H1 (cell line): ENCODE results near the gene CHRNA3. TPM values are rescaled to one million over a fixed set of nuclear protein-coding genes. Genes with fewer than 3 reads are reported as not detected.

Experiments used
- CTCF ChIA-PET: fragments of 300-600 bp; sonication (Branson Sonifier 250); formaldehyde crosslinking; loops from one replicate; lab custom pipeline; 2021; ENCODE audit not compliant: partially characterized antibody; lab: Charles Lee
- POLR2A ChIA-PET: fragments of 300-600 bp; sonication (Branson Sonifier 250); formaldehyde crosslinking; loops from one replicate; lab custom pipeline; 2021; ENCODE audit warnings: inconsistent platforms; ENCODE audit not compliant: partially characterized antibody; lab: Charles Lee
- DNase-seq, 2 experiments: peaks; one replicate each; pipeline versions ENCODE4 v3.0.0 to v3.0.0-alpha.2; 2010 to 2022; ENCODE audit warnings: low spot score in 2 of 2, low read depth in 1 of 2, mixed read lengths in 1 of 2
- FAIRE-seq: peaks from 2 replicates; lab custom pipeline; 2011; peaks lifted over from hg19 to GRCh38; lab: Jason Lieb, UNC
- H2AFZ ChIP-seq: 2 replicates; pipeline ENCODE4 v1.8.1; 2012; ENCODE audit warnings: low read length, inconsistent platforms
- H2AK5ac ChIP-seq: 2 replicates; pipeline ENCODE4 v1.6.1; 2013; ENCODE audit warnings: low read depth, low read length
- H2BK120ac ChIP-seq: replicated peaks from 2 replicates; pipeline ENCODE3; 2013; ENCODE audit warnings: low read depth, low read length, inconsistent platforms
- H2BK12ac ChIP-seq: 2 replicates; pipeline ENCODE4 v1.6.1; 2013; ENCODE audit warnings: low read depth, low read length
- H2BK15ac ChIP-seq: 2 replicates; pipeline ENCODE4 v1.6.1; 2013; ENCODE audit warnings: low read length
- H2BK20ac ChIP-seq: 2 replicates; pipeline ENCODE4 v1.6.1; 2013; ENCODE audit warnings: low read length
- H2BK5ac ChIP-seq: 2 replicates; pipeline ENCODE4 v1.6.1; 2013; ENCODE audit warnings: low read depth, low read length
- H3K14ac ChIP-seq: 2 replicates; pipeline ENCODE4 v1.6.1; 2013; ENCODE audit warnings: inconsistent platforms; ENCODE audit not compliant: insufficient read length
- H3K18ac ChIP-seq: 2 replicates; pipeline ENCODE4 v1.6.1; 2013; ENCODE audit warnings: low read length; ENCODE audit errors: extremely low read depth
- H3K23ac ChIP-seq: 2 replicates; pipeline ENCODE4 v1.6.1; 2013; ENCODE audit warnings: inconsistent platforms; ENCODE audit not compliant: insufficient read length
- H3K23me2 ChIP-seq: 2 replicates; pipeline ENCODE4 v1.6.1; 2013; ENCODE audit warnings: low read depth, low read length
- H3K27ac ChIP-seq: 2 replicates; pipeline ENCODE4 v1.6.1; 2011; ENCODE audit warnings: low read depth, low read length, inconsistent platforms
- H3K27me3 ChIP-seq, 4 experiments: replicated peaks in 1 of 4; 1 replicate in 1 of 4; 2 replicates in 3 of 4; pipeline versions ENCODE4 v1.6.1 to v1.8.1; 2011 to 2013; ENCODE audit warnings: low read length in 3 of 4, mild to moderate bottlenecking in 3 of 4, inconsistent platforms in 2 of 4, mixed read lengths in 2 of 4, moderate library complexity in 1 of 4; ENCODE audit not compliant: control insufficient read depth in 3 of 4, insufficient read depth in 3 of 4; ENCODE audit errors: extremely low read depth in 1 of 4
- H3K36me3 ChIP-seq, 4 experiments: 2 replicates each; pipeline versions ENCODE4 v1.6.1 to v1.8.1; 2011 to 2013; ENCODE audit warnings: mild to moderate bottlenecking in 4 of 4, low read length in 3 of 4, moderate library complexity in 2 of 4, control low read depth in 1 of 4, inconsistent platforms in 1 of 4; ENCODE audit not compliant: insufficient read depth in 4 of 4, control insufficient read depth in 2 of 4
- H3K4ac ChIP-seq: replicated peaks from 2 replicates; pipeline ENCODE3; 2013; ENCODE audit warnings: low read length, low read depth, mixed read lengths, inconsistent platforms; ENCODE audit not compliant: insufficient read length
- H3K4me1 ChIP-seq, 4 experiments: replicated peaks in 1 of 4; 1 replicate in 1 of 4; 2 replicates in 3 of 4; pipeline versions ENCODE4 v1.6.1 to v1.8.1; 2011 to 2013; ENCODE audit warnings: low read length in 3 of 4, inconsistent platforms in 2 of 4, mixed read lengths in 1 of 4; ENCODE audit not compliant: insufficient read depth in 4 of 4, control insufficient read depth in 3 of 4
- H3K4me2 ChIP-seq, 2 experiments: 2 replicates each; pipeline versions ENCODE4 v1.6.1 to v1.8.1; 2011 to 2013; ENCODE audit warnings: low read depth in 2 of 2, low read length in 2 of 2, control low read depth in 1 of 2, inconsistent platforms in 1 of 2, mild to moderate bottlenecking in 1 of 2; ENCODE audit not compliant: insufficient read depth in 1 of 2
- H3K4me3 ChIP-seq, 4 experiments: fragments of 200-600, 300-600 bp in 1 of 4; sonication (generic), shearing (Covaris generic), sonication (Bioruptor Twin) in 1 of 4; 2 replicates each; pipeline versions ENCODE4 v1.5.1 to v1.8.1; 2011 to 2016; ENCODE audit warnings: low read length in 4 of 4, low read depth in 3 of 4, control low read depth in 2 of 4, inconsistent platforms in 2 of 4, mild to moderate bottlenecking in 2 of 4, mixed read lengths in 1 of 4, moderate library complexity in 1 of 4; ENCODE audit not compliant: insufficient read depth in 2 of 4; ENCODE audit errors: extremely low read depth in 1 of 4
- H3K56ac ChIP-seq: replicated peaks from 2 replicates; pipeline ENCODE3; 2013; ENCODE audit warnings: low read depth, mild to moderate bottlenecking, mixed read lengths, low read length, inconsistent platforms; ENCODE audit not compliant: insufficient read length
- H3K79me1 ChIP-seq: 2 replicates; pipeline ENCODE4 v1.6.1; 2013; ENCODE audit warnings: low read depth, low read length, control low read depth
- H3K79me2 ChIP-seq, 2 experiments: 2 replicates each; pipeline versions ENCODE4 v1.6.1 to v1.8.1; 2012 to 2013; ENCODE audit warnings: low read length in 2 of 2, mild to moderate bottlenecking in 2 of 2, inconsistent platforms in 1 of 2; ENCODE audit not compliant: insufficient read depth in 2 of 2, control insufficient read depth in 1 of 2
- H3K9ac ChIP-seq, 4 experiments: replicated peaks in 1 of 4; 1 replicate in 1 of 4; 2 replicates in 3 of 4; pipeline versions ENCODE4 v1.6.1 to v1.8.1; 2011 to 2013; ENCODE audit warnings: low read depth in 3 of 4, low read length in 3 of 4, control low read depth in 2 of 4, mild to moderate bottlenecking in 2 of 4, moderate library complexity in 2 of 4, inconsistent platforms in 1 of 4; ENCODE audit errors: extremely low read depth in 1 of 4
- H3K9me3 ChIP-seq, 2 experiments: 2 replicates each; pipeline versions ENCODE4 v1.6.1 to v1.8.1; 2012 to 2013; ENCODE audit warnings: mild to moderate bottlenecking in 2 of 2, moderate library complexity in 2 of 2, control low read depth in 1 of 2, inconsistent platforms in 1 of 2, low read depth in 1 of 2, low read length in 1 of 2, mixed read lengths in 1 of 2; ENCODE audit not compliant: insufficient read depth in 2 of 2
- H4K20me1 ChIP-seq, 2 experiments: replicated peaks in 1 of 2; 2 replicates each; pipeline versions ENCODE3 to v1.8.1; 2011 to 2013; ENCODE audit warnings: inconsistent platforms in 2 of 2, low read length in 2 of 2, mild to moderate bottlenecking in 1 of 2; ENCODE audit not compliant: insufficient read depth in 2 of 2, control insufficient read depth in 1 of 2
- H4K5ac ChIP-seq: 2 replicates; pipeline ENCODE4 v1.6.1; 2013; ENCODE audit warnings: low read length, low read depth, mixed read lengths, inconsistent platforms; ENCODE audit not compliant: insufficient read length
- H4K8ac ChIP-seq: 2 replicates; pipeline ENCODE4 v1.8.0; 2013; ENCODE audit warnings: mild to moderate bottlenecking, moderate library complexity, low read length, inconsistent platforms; ENCODE audit not compliant: insufficient read depth; ENCODE audit errors: extremely low read depth
- H4K91ac ChIP-seq: replicated peaks from 2 replicates; pipeline ENCODE3; 2013; ENCODE audit warnings: low read length, mixed read lengths, inconsistent platforms; ENCODE audit not compliant: insufficient read length
- BACH1 ChIP-seq: IDR thresholded peaks from 2 replicates; pipeline ENCODE4 v1.6.1; 2012; ENCODE audit warnings: low read length, improper control_type of control experiment
- BRCA1 ChIP-seq: IDR thresholded peaks from 2 replicates; pipeline ENCODE4 v1.6.1; 2012; ENCODE audit warnings: low read depth, low read length, improper control_type of control experiment
- CBX8 ChIP-seq: fragments of 300-800, 300-1000 bp; sonication (generic); IDR thresholded peaks from 2 replicates; pipeline ENCODE4 v1.7.1; 2016; ENCODE audit warnings: low read depth, low read length, borderline replicate concordance
- GABPA ChIP-seq: IDR thresholded peaks from 2 replicates; pipeline ENCODE4 v1.6.1; 2011; ENCODE audit warnings: mild to moderate bottlenecking, low read length, moderate library complexity, borderline replicate concordance; ENCODE audit not compliant: insufficient read depth
- POLR2AphosphoS5 ChIP-seq: IDR thresholded peaks from 2 replicates; pipeline ENCODE4 v1.6.1; 2011; ENCODE audit warnings: low read depth, low read length
- RFX5 ChIP-seq: IDR thresholded peaks from 2 replicates; pipeline ENCODE4 v1.6.1; 2011; ENCODE audit warnings: low read depth, low read length, improper control_type of control experiment, borderline replicate concordance
- RNF2 ChIP-seq: fragments of 200-900, 300-1000 bp; sonication (generic); IDR thresholded peaks from 2 replicates; pipeline ENCODE4 v1.7.1; 2016; ENCODE audit warnings: borderline replicate concordance, low read depth, mild to moderate bottlenecking, antibody characterized with exemption, low read length; ENCODE audit not compliant: poor library complexity, severe bottlenecking; ENCODE audit errors: missing control alignments
- SAP30 ChIP-seq: fragments of 300-600 bp; sonication (generic); IDR thresholded peaks from 2 replicates; pipeline ENCODE4 v1.7.1; 2012; ENCODE audit warnings: low read length, moderate library complexity, mild to moderate bottlenecking, inconsistent platforms; ENCODE audit not compliant: insufficient read depth, insufficient replicate concordance
- ZNF274 ChIP-seq: IDR thresholded peaks from 2 replicates; pipeline ENCODE4 v1.7.0; 2012; ENCODE audit warnings: low read length, borderline replicate concordance; ENCODE audit errors: extremely low read depth
- WGBS, 2 experiments: shearing (Covaris generic) in 1 of 2; methylation state at CpG; one replicate each; pipeline versions ENCODE4 v1.1.6 to v1.1.7; 2013 to 2015; ENCODE audit warnings: low lambda C conversion rate in 2 of 2, mixed read lengths in 2 of 2, inconsistent platforms in 1 of 2, low coverage in 1 of 2, missing lambda C conversion rate in 1 of 2; ENCODE audit not compliant: insufficient replicate concordance in 2 of 2, insufficient coverage in 1 of 2, insufficient read length in 1 of 2; ENCODE audit errors: extremely low coverage in 1 of 2, missing lambda C conversion rate in 1 of 2; 5-methylcytosine and 5-hydroxymethylcytosine counted together
- polyA plus RNA-seq, 7 experiments: library from polyadenylated mRNA; depleted of rRNA in 3 of 7; stranded (reverse) in 5 of 7; unstranded in 2 of 7; fragments of >200 nt in 5 of 7; fragments of 200-250 nt in 2 of 7; gene quantifications; 1 replicate in 5 of 7; 2 replicates in 1 of 7; 4 replicates in 1 of 7; pipeline versions ENCODE4 v1.2.1 to v1.2.3, GENCODE V29; 2011 to 2013; ENCODE audit warnings: missing spikeins in 2 of 7, mixed read lengths in 2 of 7
- total RNA-seq: library from RNA; stranded (reverse); fragmentation: NEBNext Ultra II Directional; extraction: Animal tissue kit (Norgen Biotek cat#: 25700); gene quantifications from 2 replicates; pipeline ENCODE4 v1.2.1, GENCODE V29; 2021
- TF ChIP-seq, protein P1 (sequence below): IDR thresholded peaks from 2 replicates; pipeline ENCODE4 v1.6.1; 2012; ENCODE audit warnings: low read length, inconsistent platforms
- TF ChIP-seq, protein P2 (sequence below): IDR thresholded peaks from 2 replicates; pipeline ENCODE4 v1.6.1; 2011; ENCODE audit warnings: low read depth, mild to moderate bottlenecking, low read length; ENCODE audit not compliant: insufficient read depth

Gene CHRNA3
- total and polyA plus RNA-seq, 2 of the 8 experiments (the other 6 are each of a cell fraction or from before 2014, with no cell fraction given) = 2.1 to 4.7 TPM

DNA sequence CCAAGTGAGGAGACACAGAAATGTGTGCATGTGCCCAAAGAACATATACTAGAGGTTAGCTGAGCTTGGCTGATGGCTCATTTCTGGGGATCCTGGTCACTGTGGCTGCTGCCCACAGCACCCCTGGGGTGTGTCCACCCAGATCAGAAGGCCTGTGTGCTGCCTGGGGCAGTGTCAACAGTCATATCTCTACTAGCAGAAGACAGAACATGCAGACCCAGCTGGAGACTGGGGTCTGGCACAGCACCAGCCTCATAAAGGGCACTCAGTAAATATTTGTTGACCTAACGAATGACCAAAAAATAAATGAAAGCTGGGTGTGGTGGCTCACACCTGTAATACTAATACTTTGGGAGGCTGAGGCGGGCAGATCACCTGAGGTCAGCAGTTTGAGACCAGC lies 16.4 kb downstream of the CHRNA3 start:
- H2BK20ac ChIP-seq = no peak overlapping the region
- H2BK15ac ChIP-seq = no peak overlapping the region
- H2BK12ac ChIP-seq = no peak overlapping the region
- WGBS, 2 experiments = 89% methylated on average over 2 of the region's 2 CpGs; no CpG with 5 or more reads in 1 of the 2 experiments
- no peak overlapping the region for H2AFZ ChIP-seq
- no peak overlapping the region for H3K4me3 ChIP-seq
- H3K4ac ChIP-seq = no peak overlapping the region
- H2AK5ac ChIP-seq = no peak overlapping the region
- no peak overlapping the region for H3K27ac ChIP-seq
- H4K91ac ChIP-seq = no peak overlapping the region
- H3K79me2 ChIP-seq = no peaks in the 10 kb centered on the region
- no peaks in the 10 kb centered on the region for H3K79me1 ChIP-seq
- CTCF ChIA-PET = interaction anchor here (0.6 to 2.6 kb wide), 4 partner anchors 13 to 305 kb away, joined by 3 to 9 read pairs (median 5); partner anchors contain the start of gene SKIC8
- H3K9ac ChIP-seq = no peak overlapping the region
- H3K23me2 ChIP-seq = no peaks in the 10 kb centered on the region
- H2BK5ac ChIP-seq = no peak overlapping the region
- peaks cover 4 to 16% of the 10 kb centered on the region in 2 experiments; a peak in 1 of 4 replicates for H3K9me3 ChIP-seq
- H2BK120ac ChIP-seq = no peak overlapping the region
- no peak overlapping the region for H3K14ac ChIP-seq
- no peak for FAIRE-seq
- no peak overlapping the region for H3K23ac ChIP-seq
- H3K4me2 ChIP-seq = no peak overlapping the region
- H3K36me3 ChIP-seq = peaks cover 0 to 3% (median 0%) of the 10 kb centered on the region in 4 experiments; a peak in 1 of 8 replicates
- H4K20me1 ChIP-seq = no peaks in the 10 kb centered on the region
- H3K56ac ChIP-seq = no peak overlapping the region
- H4K5ac ChIP-seq = no peak overlapping the region
- DNase-seq = no peak
- POLR2A ChIA-PET = interaction anchor here (0.6 kb wide), 1 partner anchor 60 kb away, joined by 4 read pairs; no protein-coding TSS in a partner anchor
- H3K18ac ChIP-seq = no peak overlapping the region
- no peaks in the 10 kb centered on the region for H3K4me1 ChIP-seq
- H3K27me3 ChIP-seq = no peaks in the 10 kb centered on the region
- no peak overlapping the region for H4K8ac ChIP-seq
- TF ChIP-seq ZNF274 = no peak
- TF ChIP-seq, protein P1, sequence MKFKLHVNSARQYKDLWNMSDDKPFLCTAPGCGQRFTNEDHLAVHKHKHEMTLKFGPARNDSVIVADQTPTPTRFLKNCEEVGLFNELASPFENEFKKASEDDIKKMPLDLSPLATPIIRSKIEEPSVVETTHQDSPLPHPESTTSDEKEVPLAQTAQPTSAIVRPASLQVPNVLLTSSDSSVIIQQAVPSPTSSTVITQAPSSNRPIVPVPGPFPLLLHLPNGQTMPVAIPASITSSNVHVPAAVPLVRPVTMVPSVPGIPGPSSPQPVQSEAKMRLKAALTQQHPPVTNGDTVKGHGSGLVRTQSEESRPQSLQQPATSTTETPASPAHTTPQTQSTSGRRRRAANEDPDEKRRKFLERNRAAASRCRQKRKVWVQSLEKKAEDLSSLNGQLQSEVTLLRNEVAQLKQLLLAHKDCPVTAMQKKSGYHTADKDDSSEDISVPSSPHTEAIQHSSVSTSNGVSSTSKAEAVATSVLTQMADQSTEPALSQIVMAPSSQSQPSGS = no peak
- no peak for TF ChIP-seq SAP30
- no peak for TF ChIP-seq POLR2AphosphoS5
- no peak for TF ChIP-seq GABPA
- TF ChIP-seq CBX8 = no peak
- TF ChIP-seq RFX5 = no peak
- TF ChIP-seq BACH1 = no peak
- TF ChIP-seq RNF2 = no peak
- TF ChIP-seq, protein P2, sequence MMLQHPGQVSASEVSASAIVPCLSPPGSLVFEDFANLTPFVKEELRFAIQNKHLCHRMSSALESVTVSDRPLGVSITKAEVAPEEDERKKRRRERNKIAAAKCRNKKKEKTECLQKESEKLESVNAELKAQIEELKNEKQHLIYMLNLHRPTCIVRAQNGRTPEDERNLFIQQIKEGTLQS = no peak
- no peak for TF ChIP-seq BRCA1
